HG02970 (cell line): ENCODE results near the gene CNTRL.

Source experiments
- ATAC-seq: cut with Tn5 transposase; IDR thresholded peaks from one replicate; pipeline ENCODE4 v1.9.1; 2021; ENCODE audit warnings: mild to moderate bottlenecking, moderate library complexity, moderate number of reproducible peaks; ENCODE audit not compliant: unreplicated experiment, low FRiP score

CNTRL gene

GRCh38 chr9:121220996-121221663, 146.4 kb downstream of the CNTRL start:
- no peak for ATAC-seq

GRCh38 chr9:121221664-121222055, 146.9 kb downstream of the CNTRL start:
- ATAC-seq, result no peak

GRCh38 chr9:121222524-121223171, 147.9 kb downstream of the CNTRL start:
- no peak for ATAC-seq

- ATAC-seq, result no peak
Observed at GRCh38 chr9:121225240-121225639, 150.5 kb downstream of the CNTRL start.

GRCh38 chr9:121226175-121226574, 151.4 kb downstream of the CNTRL start:
- ATAC-seq, result no peak
